IMR-90 (cell line): ENCODE results near the gene EPS15. TPM values are rescaled to one million over a fixed set of nuclear protein-coding genes. Genes with fewer than 3 reads are reported as not detected.

ENCODE experiments used
- ATAC-seq: fragments of 200-7000 bp; cut with Tn5 transposase; 2 replicates; pipeline ENCODE4 v1.9.1; 2020; ENCODE audit warnings: low read depth, mild to moderate bottlenecking, moderate library complexity
- BruUV-seq: library from RNA; stranded (reverse); fragments of 400-500 nt; replicated peaks from 2 replicates; lab custom pipeline; 2021; lab: Mats Ljungman, UMichigan
- CTCF ChIA-PET: fragments of 300-600 bp; formaldehyde crosslinking; extraction: SDS; loops from one replicate; lab custom pipeline; 2021; ENCODE audit warnings: antibody characterized with exemption; lab: Yijun Ruan, JAX
- POLR2A ChIA-PET: fragments of 300-600 bp; sonication (Branson Sonifier 250); formaldehyde crosslinking; loops from one replicate; lab custom pipeline; 2022; ENCODE audit warnings: antibody characterized with exemption; ENCODE audit not compliant: unreplicated experiment; lab: Charles Lee
- DNase-seq: peaks from one replicate; pipeline ENCODE4 v3.0.0; 2013
- H2AFZ ChIP-seq: replicated peaks from 2 replicates; pipeline ENCODE3; 2013; ENCODE audit warnings: low read length, mild to moderate bottlenecking; ENCODE audit not compliant: poor library complexity
- H2AK5ac ChIP-seq: 2 replicates; pipeline ENCODE4 v1.6.1; 2013; ENCODE audit warnings: low read depth, low read length, inconsistent platforms
- H2AK9ac ChIP-seq: replicated peaks from 2 replicates; pipeline ENCODE3; 2013; ENCODE audit warnings: mild to moderate bottlenecking, low read depth, low read length, moderate library complexity; ENCODE audit not compliant: poor library complexity
- H2BK120ac ChIP-seq: 2 replicates; pipeline ENCODE4 v1.6.1; 2013; ENCODE audit warnings: low read depth, low read length, inconsistent platforms
- H2BK15ac ChIP-seq: 3 replicates; pipeline ENCODE4 v1.6.1; 2013; ENCODE audit warnings: low read depth, low read length, inconsistent platforms
- H2BK20ac ChIP-seq: 2 replicates; pipeline ENCODE4 v1.6.1; 2013; ENCODE audit warnings: low read depth, mild to moderate bottlenecking, inconsistent platforms, low read length, moderate library complexity
- H2BK5ac ChIP-seq: 2 replicates; pipeline ENCODE4 v1.6.1; 2013; ENCODE audit warnings: mild to moderate bottlenecking, low read depth, low read length, inconsistent platforms; ENCODE audit not compliant: poor library complexity, severe bottlenecking
- H3K14ac ChIP-seq: replicated peaks from 2 replicates; pipeline ENCODE4 v1.6.1; 2013; ENCODE audit warnings: low read depth, low read length, inconsistent platforms
- H3K18ac ChIP-seq: 2 replicates; pipeline ENCODE4 v1.6.1; 2013; ENCODE audit warnings: low read depth, low read length, control low read depth
- H3K23ac ChIP-seq: 2 replicates; pipeline ENCODE4 v1.6.1; 2013; ENCODE audit warnings: low read depth, low read length, inconsistent platforms
- H3K27ac ChIP-seq: 2 replicates; pipeline ENCODE4 v1.5.1; 2013; ENCODE audit warnings: mild to moderate bottlenecking, control low read depth, low read length; ENCODE audit not compliant: insufficient read depth
- H3K27me3 ChIP-seq: 2 replicates; pipeline ENCODE4 v1.6.1; 2013; ENCODE audit warnings: low read length; ENCODE audit not compliant: control insufficient read depth, insufficient read depth
- H3K36me3 ChIP-seq: 2 replicates; pipeline ENCODE4 v1.6.1; 2013; ENCODE audit warnings: low read length, mixed read lengths; ENCODE audit not compliant: control insufficient read depth, insufficient read depth
- H3K4ac ChIP-seq: 2 replicates; pipeline ENCODE4 v1.6.1; 2013; ENCODE audit warnings: low read depth, low read length, inconsistent platforms
- H3K4me1 ChIP-seq: 2 replicates; pipeline ENCODE4 v1.6.1; 2013; ENCODE audit warnings: low read length, mixed read lengths; ENCODE audit not compliant: control insufficient read depth, insufficient read depth
- H3K4me2 ChIP-seq: 2 replicates; pipeline ENCODE4 v1.6.1; 2013; ENCODE audit warnings: low read depth, mild to moderate bottlenecking, control low read depth, low read length, moderate library complexity
- H3K4me3 ChIP-seq: 2 replicates; pipeline ENCODE4 v1.5.1; 2013; ENCODE audit warnings: low read depth, mild to moderate bottlenecking, control low read depth, low read length, moderate library complexity; ENCODE audit not compliant: insufficient read depth
- H3K56ac ChIP-seq: 2 replicates; pipeline ENCODE4 v1.6.1; 2013; ENCODE audit warnings: low read length, inconsistent platforms; ENCODE audit not compliant: insufficient read depth; ENCODE audit errors: extremely low read depth
- H3K79me1 ChIP-seq, 2 experiments: 2 replicates each; pipeline ENCODE4 v1.6.1; 2013; ENCODE audit warnings: low read length in 2 of 2, inconsistent platforms in 1 of 2, low read depth in 1 of 2
- H3K9ac ChIP-seq: 2 replicates; pipeline ENCODE4 v1.6.1; 2013; ENCODE audit warnings: low read depth, low read length, control low read depth
- H3K9me1 ChIP-seq: 2 replicates; pipeline ENCODE4 v1.6.1; 2013; ENCODE audit warnings: low read length, inconsistent platforms; ENCODE audit not compliant: insufficient read depth
- H3K9me3 ChIP-seq: 2 replicates; pipeline ENCODE4 v1.6.1; 2013; ENCODE audit warnings: low read length; ENCODE audit not compliant: control insufficient read depth, insufficient read depth
- H4K20me1 ChIP-seq: 2 replicates; pipeline ENCODE4 v1.6.1; 2013; ENCODE audit warnings: low read length, inconsistent platforms; ENCODE audit not compliant: insufficient read depth
- H4K5ac ChIP-seq: 2 replicates; pipeline ENCODE4 v1.6.1; 2013; ENCODE audit warnings: mild to moderate bottlenecking, low read depth, low read length, control low read depth
- H4K8ac ChIP-seq, 2 experiments: 2 replicates each; pipeline ENCODE4 v1.6.1; 2013; ENCODE audit warnings: low read depth in 2 of 2, low read length in 2 of 2, control low read depth in 1 of 2, inconsistent platforms in 1 of 2
- H4K91ac ChIP-seq: 2 replicates; pipeline ENCODE4 v1.6.1; 2013; ENCODE audit warnings: low read depth, low read length, inconsistent platforms; ENCODE audit not compliant: insufficient read depth
- CEBPB ChIP-seq: IDR thresholded peaks from 2 replicates; pipeline ENCODE4 v1.6.1; 2012; ENCODE audit warnings: low read depth, low read length, improper control_type of control experiment
- FOS ChIP-seq: fragments of 150-350 bp; IDR thresholded peaks from 2 replicates; pipeline ENCODE4 v1.6.1; 2016; ENCODE audit warnings: low read depth, low read length
- WGBS, 2 experiments: methylation state at CpG; one replicate each; pipeline versions ENCODE4 v1.1.5 to v1.1.7; 2013; ENCODE audit warnings: missing lambda C conversion rate in 2 of 2; ENCODE audit not compliant: insufficient read length in 1 of 2; ENCODE audit errors: extremely low coverage in 2 of 2; 5-methylcytosine and 5-hydroxymethylcytosine counted together
- dilution Hi-C: fragments of 300-500 bp; cut with HindIII; formaldehyde crosslinking; loops from one replicate; pipeline ENCODE4 v1.14.3; 2018; ENCODE audit warnings: low sequenced_read_pairs; ENCODE audit not compliant: unreplicated experiment
- in situ Hi-C: fragments of 300-500 bp; cut with MboI; formaldehyde crosslinking; loops from 3 replicates; pipeline ENCODE4 v1.14.3; 2019; ENCODE audit warnings: low sequenced_read_pairs, inconsistent platforms, mixed read lengths
- intact Hi-C: fragments of 100-400 bp; cut with micrococcal nuclease; formaldehyde crosslinking; loops from 2 replicates; pipeline ENCODE4 v1.10.0; 2022
- polyA plus RNA-seq, 3 experiments: library from polyadenylated mRNA; depleted of rRNA; stranded (reverse); fragments of >200 nt; gene quantifications; 2 replicates each; pipeline ENCODE4 v1.2.3, GENCODE V29; 2012; ENCODE audit warnings: low replicate concordance in 1 of 3
- total RNA-seq: library from RNA; depleted of rRNA; stranded (reverse); fragments of >200 nt; gene quantifications from 2 replicates; pipeline ENCODE4 v1.2.3, GENCODE V29; 2012

The EPS15 gene
- total and polyA plus RNA-seq, 2 of the 4 experiments (the other 2 are of a cell fraction), result 17.6 to 38.0 TPM

DNA sequence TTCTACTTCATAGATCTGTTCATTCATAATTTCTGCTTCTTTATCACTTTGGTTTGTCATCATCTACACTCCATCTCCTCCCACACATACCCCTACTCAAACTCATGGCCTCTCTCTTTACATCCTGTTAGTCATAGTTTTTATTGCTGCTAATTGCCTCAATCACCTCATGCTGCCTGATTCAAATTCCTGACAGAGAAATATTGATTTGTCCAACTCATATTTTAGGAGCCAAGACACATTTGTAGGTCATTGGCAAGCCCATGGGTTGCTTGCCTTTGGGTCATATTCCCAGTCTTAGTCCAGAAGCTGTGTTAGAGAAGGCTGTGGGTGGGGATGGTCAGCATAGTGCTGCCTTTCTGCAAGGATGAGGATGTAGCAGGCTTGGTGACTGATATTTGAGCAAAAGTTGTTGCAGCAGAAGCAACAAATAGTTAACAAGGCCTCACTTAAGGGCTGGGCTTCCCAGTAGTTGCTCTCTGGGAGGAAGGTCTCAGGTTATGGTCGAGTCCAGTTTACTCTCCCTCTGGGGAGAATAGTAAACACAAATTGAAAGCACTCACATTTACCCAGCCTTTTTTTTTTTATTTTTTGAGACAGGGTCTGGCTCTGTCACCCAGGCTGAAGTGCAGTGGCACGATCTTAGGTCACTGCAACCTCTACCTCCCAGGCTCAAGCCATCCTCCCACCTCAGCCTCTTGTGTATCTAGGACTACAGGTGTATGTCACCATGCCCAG, 22.4 kb upstream of the EPS15 start:
- H2AFZ ChIP-seq, result peak overlapping the region; percentile 17
- no peak overlapping the region for H3K23ac ChIP-seq
- H3K27ac ChIP-seq, result no peak overlapping the region
- no peak overlapping the region for H4K8ac ChIP-seq
- H4K91ac ChIP-seq, result no peak overlapping the region
- WGBS, 2 experiments, result no CpG with 5 or more reads among the region's 2 CpGs
- no peak overlapping the region for H2AK9ac ChIP-seq
- dilution Hi-C loops (no loop called here), in situ Hi-C loops (no loop called here), intact Hi-C loops (no loop called here)
- ChIA-PET POLR2A (no interaction called here), CTCF (interaction anchor here (0.6 kb wide), 1 partner anchor 546 kb away, joined by 4 read pairs; no protein-coding TSS in a partner anchor)
- H2BK20ac ChIP-seq, result no peak overlapping the region
- H3K4me3 ChIP-seq, result no peak overlapping the region
- DNase-seq (no peak), ATAC-seq (no peak)
- H3K18ac ChIP-seq, result no peak overlapping the region
- H3K4me1 ChIP-seq, result no peaks in the 10 kb centered on the region
- H2BK5ac ChIP-seq, result no peak overlapping the region
- no peak overlapping the region for H3K14ac ChIP-seq
- no peak overlapping the region for H4K5ac ChIP-seq
- H3K9me3 ChIP-seq, result no peaks in the 10 kb centered on the region
- H3K36me3 ChIP-seq, result no peaks in the 10 kb centered on the region
- H4K20me1 ChIP-seq, result no peaks in the 10 kb centered on the region
- H2BK120ac ChIP-seq, result no peak overlapping the region
- no peak overlapping the region for H3K56ac ChIP-seq
- H3K27me3 ChIP-seq, result no peaks in the 10 kb centered on the region
- BruUV-seq, result no TSS peak
- TF ChIP-seq CEBPB (0 out of 2 replicates have a peak, but pooled peaks have one; percentile 13), FOS (no peak)
- no peak overlapping the region for H3K4me2 ChIP-seq
- H2AK5ac ChIP-seq, result no peak overlapping the region
- no peaks in the 10 kb centered on the region for H3K9me1 ChIP-seq
- H3K4ac ChIP-seq, result no peak overlapping the region
- no peak overlapping the region for H2BK15ac ChIP-seq
- H3K79me1 ChIP-seq, result no peaks in the 10 kb centered on the region
- H3K9ac ChIP-seq, result no peak overlapping the region
